Keratinocyte (primary cell): ENCODE measurements around the gene TMEM225B. TPM values are rescaled to one million over a fixed set of nuclear protein-coding genes. Genes with fewer than 3 reads are reported as not detected.

Experiments
- DNase-seq: peaks from one replicate; pipeline ENCODE4 v3.0.0-alpha.2; 2011; ENCODE audit warnings: low read depth, missing footprints, low spot score
- FAIRE-seq: peaks from 2 replicates; lab custom pipeline; 2011; peaks lifted over from hg19 to GRCh38; lab: Jason Lieb, UNC
- H2AFZ ChIP-seq: 2 replicates; pipeline ENCODE4 v1.6.0; 2012; ENCODE audit warnings: low read length, control low read depth, inconsistent platforms; ENCODE audit not compliant: control insufficient read depth
- H3K27ac ChIP-seq: 2 replicates; pipeline ENCODE4 v1.5.1; 2011; ENCODE audit warnings: low read length; ENCODE audit not compliant: control insufficient read depth, insufficient read depth
- H3K27me3 ChIP-seq: 3 replicates; pipeline ENCODE4 v1.6.0; 2011; ENCODE audit warnings: low read length; ENCODE audit not compliant: control insufficient read depth, insufficient read depth; ENCODE audit errors: extremely low read depth
- H3K36me3 ChIP-seq, 2 experiments: 2 replicates in 1 of 2; 3 replicates in 1 of 2; pipeline ENCODE4 v1.5.1; 2011; ENCODE audit warnings: low read length in 2 of 2, mild to moderate bottlenecking in 1 of 2; ENCODE audit not compliant: control insufficient read depth in 2 of 2, insufficient read depth in 2 of 2; ENCODE audit errors: extremely low read depth in 1 of 2
- H3K4me1 ChIP-seq: 3 replicates; pipeline ENCODE4 v1.5.1; 2011; ENCODE audit warnings: low read length; ENCODE audit not compliant: control insufficient read depth, insufficient read depth; ENCODE audit errors: extremely low read depth
- H3K4me2 ChIP-seq: 3 replicates; pipeline ENCODE4 v1.6.0; 2011; ENCODE audit warnings: low read depth, low read length; ENCODE audit not compliant: control insufficient read depth, insufficient read depth; ENCODE audit errors: extremely low read depth
- H3K4me3 ChIP-seq, 3 experiments: fragments of 200-600 bp in 1 of 3; sonication (generic) in 1 of 3; 2 replicates in 2 of 3; 3 replicates in 1 of 3; pipeline ENCODE4 v1.5.1; 2011 to 2016; ENCODE audit warnings: low read length in 3 of 3, mild to moderate bottlenecking in 3 of 3, control low read depth in 2 of 3, inconsistent platforms in 1 of 3, low read depth in 1 of 3, mixed read lengths in 1 of 3, mixed run types in 1 of 3, moderate library complexity in 1 of 3; ENCODE audit not compliant: control insufficient read depth in 2 of 3, insufficient read depth in 2 of 3; ENCODE audit errors: extremely low read depth in 1 of 3
- H3K79me2 ChIP-seq: 2 replicates; pipeline ENCODE4 v1.6.0; 2012; ENCODE audit warnings: low read length; ENCODE audit not compliant: control insufficient read depth, insufficient read depth
- H3K9ac ChIP-seq: 3 replicates; pipeline ENCODE4 v1.6.0; 2011; ENCODE audit warnings: low read length; ENCODE audit not compliant: control insufficient read depth, insufficient read depth; ENCODE audit errors: extremely low read depth
- H3K9me1 ChIP-seq: 3 replicates; pipeline ENCODE4 v1.6.0; 2011; ENCODE audit warnings: low read length; ENCODE audit not compliant: control insufficient read depth, insufficient read depth; ENCODE audit errors: extremely low read depth
- H3K9me3 ChIP-seq: 2 replicates; pipeline ENCODE4 v1.5.1; 2012; ENCODE audit warnings: low read depth, low read length; ENCODE audit not compliant: control insufficient read depth
- H4K20me1 ChIP-seq: 3 replicates; pipeline ENCODE4 v1.6.0; 2011; ENCODE audit warnings: low read length; ENCODE audit not compliant: control insufficient read depth, insufficient read depth; ENCODE audit errors: extremely low read depth
- EZH2 ChIP-seq: IDR thresholded peaks from one replicate; pipeline ENCODE4 v1.6.1; 2012; ENCODE audit warnings: inconsistent platforms, mild to moderate bottlenecking, low read length, moderate library complexity
- dilution Hi-C: fragments of 300-500 bp; cut with MboI; formaldehyde crosslinking; loops from one replicate; pipeline ENCODE4 v1.7.0; 2020; ENCODE audit warnings: low sequenced_read_pairs; ENCODE audit not compliant: extremely low pct_ligation_motif_present
- polyA plus RNA-seq, 5 experiments: library from polyadenylated mRNA; depleted of rRNA in 3 of 5; stranded (reverse) in 3 of 5; stranded (forward) in 1 of 5; unstranded in 1 of 5; fragments of >200 nt; gene quantifications; 1 replicate in 1 of 5; 2 replicates in 3 of 5; 3 replicates in 1 of 5; pipeline versions ENCODE4 v1.2.1 to v1.2.3, GENCODE V29; 2011 to 2012; ENCODE audit warnings: missing spikeins in 2 of 5, low read depth in 1 of 5, low replicate concordance in 1 of 5
- TF ChIP-seq, protein P1 (sequence below), 3 experiments: IDR thresholded peaks in 1 of 3; conservative IDR thresholded peaks in 1 of 3; optimal IDR thresholded peaks in 1 of 3; 2 replicates in 2 of 3; 3 replicates in 1 of 3; pipeline versions ENCODE3 to v1.5.1; 2011; ENCODE audit warnings: low read length in 3 of 3, mild to moderate bottlenecking in 3 of 3, moderate library complexity in 2 of 3, control low read depth in 1 of 3, inconsistent platforms in 1 of 3; ENCODE audit not compliant: insufficient read depth in 2 of 3; ENCODE audit errors: extremely low read depth in 1 of 3

The TMEM225B gene
- polyA plus RNA-seq, 1 donor (not counting 4 experiments of a cell fraction or from before 2014, with no cell fraction given) = 0.18 TPM

DNA sequence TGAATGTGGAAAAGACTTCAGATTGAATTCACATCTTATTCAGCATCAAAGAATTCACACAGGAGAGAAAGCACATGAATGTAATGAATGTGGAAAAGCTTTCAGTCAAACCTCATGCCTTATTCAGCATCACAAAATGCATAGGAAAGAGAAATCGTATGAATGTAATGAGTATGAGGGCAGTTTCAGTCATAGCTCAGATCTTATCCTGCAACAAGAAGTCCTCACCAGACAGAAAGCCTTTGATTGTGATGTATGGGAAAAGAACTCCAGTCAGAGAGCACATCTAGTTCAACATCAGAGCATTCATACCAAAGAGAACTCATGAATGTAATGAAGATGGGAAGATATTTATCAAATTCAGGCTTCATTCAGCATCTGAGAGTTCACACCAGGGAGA, 24.8 kb upstream of the TMEM225B start:
- Histone ChIP-seq H3K27ac (no peak overlapping the region), H3K36me3 (peaks cover 0 to 20% of the 10 kb centered on the region in 2 experiments), H3K79me2 (peaks cover 3% of the 10 kb centered on the region), H3K9me3 (no peaks in the 10 kb centered on the region), H2AFZ (no peak overlapping the region), H3K4me3 (no peak overlapping the region), H3K4me1 (peaks cover 3% of the 10 kb centered on the region), H3K4me2 (no peak overlapping the region), H3K27me3 (no peaks in the 10 kb centered on the region), H3K9ac (no peak overlapping the region), H3K9me1 (peaks cover 2% of the 10 kb centered on the region), H4K20me1 (no peaks in the 10 kb centered on the region)
- FAIRE-seq = peak; percentile 5
- no peak for DNase-seq
- TF ChIP-seq, protein P1, sequence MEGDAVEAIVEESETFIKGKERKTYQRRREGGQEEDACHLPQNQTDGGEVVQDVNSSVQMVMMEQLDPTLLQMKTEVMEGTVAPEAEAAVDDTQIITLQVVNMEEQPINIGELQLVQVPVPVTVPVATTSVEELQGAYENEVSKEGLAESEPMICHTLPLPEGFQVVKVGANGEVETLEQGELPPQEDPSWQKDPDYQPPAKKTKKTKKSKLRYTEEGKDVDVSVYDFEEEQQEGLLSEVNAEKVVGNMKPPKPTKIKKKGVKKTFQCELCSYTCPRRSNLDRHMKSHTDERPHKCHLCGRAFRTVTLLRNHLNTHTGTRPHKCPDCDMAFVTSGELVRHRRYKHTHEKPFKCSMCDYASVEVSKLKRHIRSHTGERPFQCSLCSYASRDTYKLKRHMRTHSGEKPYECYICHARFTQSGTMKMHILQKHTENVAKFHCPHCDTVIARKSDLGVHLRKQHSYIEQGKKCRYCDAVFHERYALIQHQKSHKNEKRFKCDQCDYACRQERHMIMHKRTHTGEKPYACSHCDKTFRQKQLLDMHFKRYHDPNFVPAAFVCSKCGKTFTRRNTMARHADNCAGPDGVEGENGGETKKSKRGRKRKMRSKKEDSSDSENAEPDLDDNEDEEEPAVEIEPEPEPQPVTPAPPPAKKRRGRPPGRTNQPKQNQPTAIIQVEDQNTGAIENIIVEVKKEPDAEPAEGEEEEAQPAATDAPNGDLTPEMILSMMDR (optimal IDR thresholded peaks at IDR 0.05 in 1 of 3, IDR thresholded peaks at IDR 0.05 in 1 of 3, conservative IDR thresholded peaks at IDR 0.05 in 1 of 3; ENCODE audit: extremely low read depth in 1 of 3, insufficient read depth in 2 of 3, low read length in 3 of 3) = no peak
- TF ChIP-seq EZH2 = no peak
- dilution Hi-C loops = no loop called here

DNA sequence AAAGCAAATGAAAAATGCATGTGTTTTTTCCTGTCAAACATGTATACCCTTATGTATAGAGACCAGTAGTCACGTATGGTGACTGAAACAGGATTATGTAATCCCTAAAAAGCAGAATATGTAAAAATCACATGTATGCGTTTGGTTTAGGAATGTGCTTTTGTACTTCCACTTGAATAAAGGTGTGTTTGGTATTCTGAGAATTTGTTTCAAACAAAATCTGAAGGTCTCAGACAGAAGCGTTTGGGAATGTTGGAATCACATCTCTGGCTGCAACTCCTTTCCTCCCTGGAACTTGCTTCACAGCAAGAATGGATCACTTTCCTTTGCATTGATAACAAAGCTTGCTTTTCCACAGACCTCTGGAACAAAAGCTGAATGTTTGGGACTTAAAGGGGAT, 21.8 kb upstream of the TMEM225B start:
- TF ChIP-seq EZH2 = no peak
- TF ChIP-seq, protein P1 (optimal IDR thresholded peaks at IDR 0.05 in 1 of 3, IDR thresholded peaks at IDR 0.05 in 1 of 3, conservative IDR thresholded peaks at IDR 0.05 in 1 of 3; ENCODE audit: extremely low read depth in 1 of 3, insufficient read depth in 2 of 3, low read length in 3 of 3) = no peak
- Histone ChIP-seq H3K4me2 (no peak overlapping the region), H3K36me3 (peaks cover 0 to 10% of the 10 kb centered on the region in 2 experiments), H3K4me3 (no peak overlapping the region), H3K9me3 (no peaks in the 10 kb centered on the region), H2AFZ (no peak overlapping the region), H3K27ac (no peak overlapping the region), H3K9me1 (no peaks in the 10 kb centered on the region), H3K9ac (no peak overlapping the region), H4K20me1 (no peaks in the 10 kb centered on the region), H3K4me1 (peaks cover 12% of the 10 kb centered on the region), H3K27me3 (no peaks in the 10 kb centered on the region), H3K79me2 (no peaks in the 10 kb centered on the region)
- DNase-seq (no peak), FAIRE-seq (no peak)
- dilution Hi-C loops = no loop called here
